ENCODE measurements around the gene SDC4. TPM values are rescaled to one million over a fixed set of nuclear protein-coding genes. Genes with fewer than 3 reads are reported as not detected.
A peak's percentile ranks its signal among the peaks of the same experiment; 100 is the strongest.

Gene SDC4
- total RNA-seq, 1 donor from 2014 or later = 76.9 TPM

DNA sequence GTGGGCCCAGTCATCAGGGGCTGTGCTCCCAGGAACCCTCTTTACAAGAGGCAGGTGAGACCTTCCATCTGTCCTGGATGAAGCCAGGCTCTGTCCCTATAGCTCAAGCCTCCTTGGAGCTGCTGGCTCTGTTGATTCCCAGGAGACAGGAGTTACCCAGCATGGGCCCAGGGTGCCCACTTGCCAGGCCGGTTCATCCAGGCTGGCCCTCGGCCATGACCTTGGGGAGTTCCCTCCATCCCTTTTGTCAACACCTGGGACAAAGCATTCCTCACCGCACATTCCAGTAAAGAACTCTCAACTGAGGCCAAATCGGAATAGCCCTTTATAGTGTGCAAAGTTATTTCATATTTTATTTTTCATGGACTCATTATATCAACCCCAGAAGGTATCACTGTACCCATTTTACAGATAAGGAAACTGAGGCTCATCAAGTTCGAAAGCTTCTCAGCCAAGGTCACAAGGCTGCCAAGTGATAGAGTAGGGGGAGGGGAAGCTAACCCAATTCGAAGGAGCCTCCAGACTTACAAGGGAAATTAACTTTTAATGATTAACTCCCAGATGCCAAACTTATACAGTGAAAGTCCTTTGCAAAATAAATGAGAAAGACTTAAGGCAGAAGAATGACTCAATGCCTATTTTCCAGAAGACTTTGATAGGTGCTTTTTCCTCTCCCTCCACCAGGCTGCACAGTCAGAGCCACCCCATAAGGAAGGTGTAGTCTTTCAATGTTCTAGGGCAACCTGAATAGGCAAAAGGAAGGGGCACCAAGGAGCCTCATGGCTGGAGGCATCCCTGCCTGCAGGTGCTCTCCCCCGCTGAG is 18.5 kb downstream of the SDC4 start:
- no peak for ATAC-seq
- intact Hi-C loops (cut with micrococcal nuclease) = loop anchor here (10.0 kb wide), 1 partner anchor 445 kb away; no protein-coding TSS in a partner anchor
- DNase-seq = no peak

DNA sequence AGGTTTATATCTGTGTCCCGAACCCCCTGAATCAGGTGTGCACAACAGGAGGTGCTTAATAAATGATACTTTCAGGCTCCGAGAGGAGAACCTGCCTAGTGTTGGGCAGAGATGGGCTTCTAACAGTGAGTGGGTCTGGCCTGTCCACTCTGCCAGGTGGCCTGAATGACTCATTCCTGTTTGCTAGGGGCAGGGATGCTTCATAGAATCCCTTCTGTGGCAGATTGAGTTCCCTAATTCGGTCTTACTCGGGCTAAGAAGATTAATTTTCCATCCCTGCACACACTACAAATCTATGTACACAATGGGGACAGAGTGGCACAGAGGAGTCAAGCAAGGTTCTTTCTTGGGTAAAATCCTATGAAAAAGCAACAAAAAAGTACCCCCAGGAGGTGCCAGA is 19.8 kb downstream of the SDC4 start:
- DNase-seq = no peak
- ATAC-seq = no peak
- intact Hi-C loops (cut with micrococcal nuclease) = loop anchor here (10.0 kb wide), 1 partner anchor 446 kb away; no protein-coding TSS in a partner anchor

DNA sequence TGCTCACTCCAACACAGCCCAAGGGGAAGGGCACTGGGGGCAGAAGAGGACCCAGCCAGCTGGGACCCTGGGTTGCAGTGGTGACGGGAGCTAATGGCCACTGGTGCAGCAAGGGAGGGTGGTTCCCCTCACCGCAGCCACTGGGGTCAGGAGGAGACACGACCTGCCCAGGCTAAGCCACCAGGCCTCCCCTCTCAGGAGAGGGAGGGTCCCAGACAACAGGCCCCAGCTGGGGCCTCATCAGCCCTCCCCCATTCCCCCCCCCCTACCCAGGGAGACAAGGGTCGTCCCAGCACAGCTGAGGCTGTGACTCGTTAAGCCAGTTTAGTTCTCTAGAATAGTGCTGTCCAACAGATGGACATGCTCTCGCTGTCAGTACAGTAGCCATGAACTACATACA is 22.9 kb downstream of the SDC4 start:
- intact Hi-C loops (cut with micrococcal nuclease) = loop anchor here (10.0 kb wide), 1 partner anchor 449 kb away; no protein-coding TSS in a partner anchor
- no peak for ATAC-seq
- no peak for DNase-seq

DNA sequence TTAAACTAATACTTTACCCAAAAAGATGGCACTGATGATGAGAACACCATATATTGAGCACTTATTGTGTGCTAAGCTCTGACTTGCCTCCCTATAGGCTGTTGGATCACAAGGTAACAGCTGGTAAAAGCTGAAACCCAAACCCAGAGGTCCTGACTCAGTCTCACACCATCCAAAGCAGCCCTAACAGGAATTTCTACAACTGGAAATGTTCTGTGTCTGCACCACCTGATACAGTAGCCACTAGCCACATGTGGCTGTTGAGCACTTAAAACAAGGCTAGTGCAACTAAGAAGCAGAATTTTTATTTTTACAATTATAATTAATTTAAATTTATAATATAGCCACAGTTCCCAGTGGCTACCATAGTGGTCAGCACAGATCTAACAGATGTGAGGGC is 24.5 kb downstream of the SDC4 start:
- ATAC-seq (no peak), DNase-seq (no peak)
- intact Hi-C loops (cut with micrococcal nuclease) = loop anchor here (5.0 to 10.0 kb wide), 2 partner anchors 114 to 451 kb away; no protein-coding TSS in a partner anchor

DNA sequence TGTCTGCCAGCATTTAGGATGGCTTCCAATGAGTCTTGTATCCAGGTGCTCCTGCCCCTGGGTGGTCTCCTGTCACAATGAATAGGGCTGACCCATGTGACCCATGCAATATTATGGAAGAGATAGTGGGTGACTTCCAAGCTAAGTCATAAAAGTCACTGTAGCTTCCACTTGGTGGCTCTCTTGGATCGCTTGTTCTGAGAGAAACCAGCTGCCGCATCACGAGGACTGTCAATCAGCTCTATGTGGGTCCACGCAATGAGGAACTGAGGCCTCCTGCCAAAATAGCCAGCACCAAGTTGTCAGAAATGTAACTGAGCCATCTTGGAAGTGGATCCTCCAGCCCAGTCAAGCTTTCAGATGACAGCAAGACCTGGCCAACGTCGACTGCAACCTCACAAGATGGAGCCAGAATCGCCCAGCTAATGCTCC is 25.3 kb downstream of the SDC4 start:
- DNase-seq (peak; percentile 53), ATAC-seq (peak; percentile 80)
- intact Hi-C loops (cut with micrococcal nuclease) = loop anchor here (5.0 to 10.0 kb wide), 2 partner anchors 114 to 452 kb away; no protein-coding TSS in a partner anchor

DNA sequence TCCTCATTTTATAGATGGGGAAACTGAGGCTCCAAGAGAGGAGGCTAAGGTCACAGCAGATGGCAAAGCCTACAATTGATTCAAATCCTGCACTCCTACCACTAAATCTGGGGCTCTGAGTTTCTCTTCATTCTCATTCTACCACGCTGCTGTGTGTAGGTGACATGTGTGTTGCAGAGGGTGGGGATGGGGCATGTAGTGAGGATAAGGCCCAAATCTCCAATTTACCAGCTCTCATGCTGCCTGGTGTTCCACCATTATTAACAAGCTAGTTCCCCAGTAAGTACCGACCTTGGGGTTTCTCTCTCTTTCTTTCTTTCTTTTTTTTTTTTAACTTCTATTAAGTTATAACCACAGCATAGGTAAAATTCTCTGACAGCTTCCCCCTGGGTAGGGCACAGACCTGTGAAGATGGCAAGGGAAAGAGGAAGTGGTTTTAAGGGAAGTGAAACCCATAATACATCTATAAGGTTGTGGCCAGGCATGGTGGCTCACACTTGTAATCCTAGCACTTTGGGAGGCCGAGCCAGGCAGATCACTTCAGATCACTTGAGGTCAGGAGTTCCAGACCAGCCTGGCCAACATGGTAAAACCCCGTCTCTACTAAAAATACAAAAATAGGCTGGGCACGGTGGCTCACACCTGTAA is 27.2 kb downstream of the SDC4 start:
- no peak for DNase-seq
- intact Hi-C loops (cut with micrococcal nuclease) = loop anchor here (5.0 to 10.0 kb wide), 2 partner anchors 116 to 454 kb away; no protein-coding TSS in a partner anchor
- no peak for ATAC-seq

DNA sequence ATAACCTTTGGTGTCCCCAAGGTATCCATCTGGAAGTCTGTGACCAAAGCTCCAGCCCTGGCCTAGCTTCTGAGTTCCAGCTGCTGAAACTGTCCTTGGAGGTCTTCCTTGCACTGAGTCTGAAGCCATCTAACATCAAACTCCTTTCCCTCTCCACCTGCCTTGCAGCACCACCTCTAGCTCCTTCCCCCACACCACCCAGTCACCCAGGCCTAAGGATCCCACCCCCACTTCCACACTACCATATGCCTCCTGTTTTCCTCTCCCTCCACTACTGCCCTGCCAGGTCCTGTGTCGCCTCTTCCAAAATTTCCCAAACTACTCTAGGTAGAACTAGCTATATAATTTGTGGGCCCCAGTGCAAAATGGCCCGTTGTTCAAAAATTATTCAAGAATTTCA is 29.3 kb downstream of the SDC4 start:
- ATAC-seq (no peak), DNase-seq (no peak)
- intact Hi-C loops (cut with micrococcal nuclease) = no loop called here

DNA sequence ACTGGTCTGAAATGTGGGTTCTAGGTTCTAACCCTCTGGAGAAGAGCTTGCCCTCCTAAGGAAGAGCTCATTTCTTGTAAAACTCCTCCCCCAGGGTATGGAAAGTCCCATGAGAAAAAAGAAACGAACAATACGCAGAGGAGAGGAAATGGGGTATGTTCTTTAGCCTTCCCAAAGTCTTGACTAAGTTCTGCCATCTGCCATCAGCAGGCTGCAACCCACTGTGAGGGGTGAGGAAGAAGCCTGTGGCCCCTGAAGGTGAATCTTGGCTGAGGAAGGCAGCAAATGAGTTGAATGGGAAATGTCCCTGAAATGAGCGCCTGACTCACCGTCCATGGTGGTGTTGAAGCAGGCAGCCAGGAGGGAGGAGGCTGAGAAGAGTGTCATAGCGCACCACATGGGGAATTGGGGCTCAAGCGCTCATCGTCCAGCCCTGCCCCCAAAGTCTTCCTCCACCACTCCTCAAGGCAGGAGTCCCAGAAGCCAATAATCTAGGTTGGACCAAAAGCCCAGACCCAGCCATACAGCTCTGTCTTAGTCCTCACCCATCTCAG is 29.8 kb downstream of the SDC4 start:
- intact Hi-C loops (cut with micrococcal nuclease) = no loop called here
- ATAC-seq = no peak
- no peak for DNase-seq

DNA sequence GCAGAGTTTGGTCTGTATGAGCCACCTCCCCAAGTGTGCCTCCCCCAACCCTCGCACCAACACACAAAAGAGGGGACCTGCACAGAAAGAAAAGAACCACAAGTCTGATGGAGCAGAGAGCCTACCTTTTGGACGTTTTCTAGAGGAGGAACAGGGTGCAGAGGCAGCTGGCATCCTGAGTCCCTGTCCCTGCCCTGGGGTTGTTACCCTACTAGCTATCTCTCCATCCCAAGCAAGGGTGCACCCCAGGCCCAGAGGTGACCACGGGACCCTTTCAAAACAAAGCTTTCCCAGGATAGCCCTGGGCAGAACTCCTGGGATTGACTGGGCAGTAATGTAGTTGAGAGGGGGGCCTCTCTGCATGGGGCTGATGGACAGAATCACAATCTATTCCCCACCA is 30.4 kb downstream of the SDC4 start:
- DNase-seq (no peak), ATAC-seq (no peak)
- intact Hi-C loops (cut with micrococcal nuclease) = no loop called here

DNA sequence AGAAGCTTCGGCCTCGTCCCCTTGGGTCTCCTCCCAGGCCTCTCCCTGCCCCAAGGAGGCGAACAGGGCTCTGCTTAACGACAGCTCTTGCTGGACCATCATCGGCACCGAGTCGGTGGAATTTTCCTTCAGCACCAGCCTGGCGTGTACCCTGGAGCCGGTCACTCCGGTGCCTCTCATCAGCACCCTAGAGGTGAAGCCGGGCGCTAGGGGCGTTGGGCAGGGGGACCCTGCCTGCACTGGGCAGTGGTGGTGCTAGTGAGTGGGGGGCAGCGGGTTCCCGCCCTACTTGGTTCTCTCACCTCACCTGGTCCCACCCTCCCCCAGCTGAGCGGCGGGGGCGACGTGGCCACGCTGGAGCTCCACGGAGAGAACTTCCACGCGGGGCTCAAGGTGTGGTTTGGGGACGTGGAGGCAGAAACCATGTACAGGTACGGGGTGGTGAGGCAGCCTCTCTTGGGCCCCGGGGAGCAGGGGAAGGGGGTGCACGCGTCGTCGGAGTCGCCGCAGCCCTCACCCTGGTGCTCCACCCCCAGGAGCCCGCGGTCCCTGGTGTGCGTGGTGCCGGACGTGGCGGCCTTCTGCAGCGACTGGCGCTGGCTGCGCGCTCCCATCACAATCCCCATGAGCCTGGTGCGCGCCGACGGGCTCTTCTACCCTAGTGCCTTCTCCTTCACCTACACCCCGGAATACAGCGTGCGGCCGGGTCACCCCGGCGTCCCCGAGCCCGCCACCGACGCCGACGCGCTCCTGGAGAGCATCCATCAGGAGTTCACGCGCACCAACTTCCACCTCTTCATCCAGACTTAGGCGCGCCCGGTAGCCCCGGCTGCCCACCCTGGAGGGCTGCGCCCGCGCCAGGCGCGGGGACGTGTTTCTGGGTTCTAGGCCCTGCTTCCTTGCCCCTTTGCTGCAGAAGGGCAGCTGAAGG is 31.8 kb downstream of the SDC4 start:
- intact Hi-C loops (cut with micrococcal nuclease) = no loop called here
- DNase-seq = no peak
- ATAC-seq = no peak

DNA sequence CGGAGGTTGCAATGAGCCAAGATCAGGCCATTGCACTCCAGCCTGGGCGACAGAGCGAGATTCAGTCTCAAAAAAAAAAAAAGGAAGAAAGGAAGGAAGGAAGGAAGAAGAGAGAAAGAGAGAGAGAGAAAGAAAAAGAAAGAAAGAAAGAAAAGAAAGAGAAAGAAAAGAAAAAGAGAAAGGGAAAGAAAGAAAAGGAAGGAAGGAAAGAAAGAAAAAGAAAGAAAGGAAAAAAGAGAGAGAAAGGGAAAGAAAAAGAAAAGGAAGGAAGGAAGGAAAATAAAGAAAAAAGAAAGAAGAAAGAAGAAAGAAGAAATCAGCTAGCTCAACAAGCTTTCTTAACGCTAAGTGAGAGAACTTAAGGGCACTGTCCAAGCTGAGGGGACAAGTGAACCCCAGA is 32.6 kb downstream of the SDC4 start:
- intact Hi-C loops (cut with micrococcal nuclease) = no loop called here
- ATAC-seq (no peak), DNase-seq (no peak)

DNA sequence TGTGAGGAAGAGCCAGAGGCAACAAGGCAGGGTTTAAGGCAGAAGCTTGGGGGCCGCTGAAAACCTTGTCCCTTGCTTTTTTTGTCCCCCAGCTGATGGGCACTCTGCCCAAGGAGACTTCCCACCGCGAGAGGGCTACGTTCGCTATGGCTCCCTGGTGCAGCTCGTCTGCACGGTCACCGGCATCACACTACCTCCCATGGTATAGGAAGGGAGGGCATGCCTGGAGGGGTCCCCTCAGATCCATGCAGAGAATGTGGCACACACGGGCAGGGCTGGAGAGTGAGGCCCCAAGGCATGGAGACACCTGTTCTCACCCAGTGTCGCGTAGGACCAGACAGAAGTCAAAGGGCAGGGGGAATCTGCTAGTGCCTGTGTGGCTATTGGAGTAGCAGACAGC is 34.3 kb downstream of the SDC4 start:
- DNase-seq = no peak
- intact Hi-C loops (cut with micrococcal nuclease) = no loop called here
- ATAC-seq = no peak

DNA sequence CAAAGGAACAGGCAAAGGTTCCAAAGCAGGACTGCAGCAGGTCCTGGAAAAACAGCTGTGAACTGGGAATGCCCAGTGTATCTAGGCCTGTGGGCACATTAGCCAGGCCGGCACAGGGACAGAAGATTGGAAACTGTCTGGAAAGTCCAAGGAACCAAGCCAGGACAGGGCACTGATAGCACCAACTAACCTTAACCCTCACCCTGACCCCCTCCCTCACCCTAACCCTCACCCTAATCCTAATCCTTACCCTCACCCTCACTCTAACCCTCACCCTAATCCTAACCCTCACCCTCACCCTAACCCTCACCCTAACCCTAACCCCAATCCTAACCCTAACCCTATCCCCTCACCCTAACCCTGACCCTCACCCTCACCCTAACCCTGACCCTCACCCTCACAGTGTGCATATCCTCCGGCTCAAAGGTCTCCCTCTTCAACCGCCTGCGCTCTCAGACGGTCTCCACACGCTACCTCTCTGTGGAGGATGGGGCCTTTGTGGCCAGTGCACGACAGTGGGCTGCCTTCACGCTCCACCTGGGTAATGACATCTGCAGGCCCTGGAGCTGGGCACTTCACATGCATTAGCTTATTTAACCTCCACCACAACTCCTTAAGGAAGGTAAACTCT is 35.0 kb downstream of the SDC4 start:
- ATAC-seq = no peak
- no peak for DNase-seq
- intact Hi-C loops (cut with micrococcal nuclease) = no loop called here

DNA sequence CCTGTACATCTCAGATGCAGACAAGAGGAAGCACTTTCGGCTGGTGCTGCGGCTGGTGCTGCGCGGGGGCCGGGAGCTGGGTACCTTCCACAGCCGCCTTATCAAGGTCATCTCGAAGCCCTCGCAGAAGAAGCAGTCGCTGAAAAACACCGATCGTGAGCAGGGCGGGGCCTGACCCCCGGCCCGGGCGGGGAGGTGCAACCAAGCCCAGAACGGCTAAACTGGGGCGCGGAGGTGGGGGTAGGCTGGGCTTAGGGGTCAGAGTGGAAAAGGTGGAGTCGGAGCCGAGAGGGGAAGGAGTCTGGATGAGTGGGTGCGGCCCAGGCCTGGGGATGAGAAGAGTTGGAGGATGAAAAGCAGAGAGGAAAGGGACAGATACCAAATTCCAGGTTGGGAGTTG is 36.0 kb downstream of the SDC4 start:
- no peak for DNase-seq

DNA sequence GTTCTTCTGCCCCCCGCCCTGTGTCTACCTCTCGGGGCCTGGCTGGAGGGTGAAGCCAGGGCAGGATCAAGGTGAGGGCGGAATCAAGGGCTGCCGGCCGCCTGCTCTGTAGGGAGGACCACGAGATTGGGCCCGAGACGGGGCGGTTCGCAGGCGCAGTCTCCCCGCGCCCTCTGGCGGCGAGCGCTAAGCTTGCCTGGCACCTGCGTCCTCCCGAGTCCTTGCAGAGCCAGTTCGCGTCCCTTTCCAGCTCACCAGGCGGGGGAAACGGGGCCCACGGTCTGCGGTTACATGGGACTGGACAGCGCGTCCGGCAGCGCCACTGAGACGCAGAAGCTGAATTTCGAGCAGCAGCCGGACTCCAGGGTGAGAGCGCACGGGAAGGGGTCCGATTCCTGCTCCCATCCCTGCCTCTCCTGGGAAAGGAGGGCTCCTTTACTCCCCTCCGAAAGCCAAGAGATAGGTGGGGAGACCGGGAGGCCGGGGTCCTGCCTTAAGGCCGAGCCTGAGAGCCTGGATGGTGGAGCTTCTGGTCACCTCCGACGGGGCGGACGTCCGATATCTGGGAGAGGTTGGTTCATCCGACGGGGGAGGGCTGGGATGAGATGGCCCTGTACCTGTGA is 36.5 kb downstream of the SDC4 start:
- DNase-seq (peak; percentile 75), ATAC-seq (peak; percentile 66)
- intact Hi-C loops (cut with micrococcal nuclease) = no loop called here

More for the DNA sequence above, 36.0 kb downstream of the SDC4 start:
- intact Hi-C loops (cut with micrococcal nuclease) = no loop called here
- no peak for ATAC-seq

DNA sequence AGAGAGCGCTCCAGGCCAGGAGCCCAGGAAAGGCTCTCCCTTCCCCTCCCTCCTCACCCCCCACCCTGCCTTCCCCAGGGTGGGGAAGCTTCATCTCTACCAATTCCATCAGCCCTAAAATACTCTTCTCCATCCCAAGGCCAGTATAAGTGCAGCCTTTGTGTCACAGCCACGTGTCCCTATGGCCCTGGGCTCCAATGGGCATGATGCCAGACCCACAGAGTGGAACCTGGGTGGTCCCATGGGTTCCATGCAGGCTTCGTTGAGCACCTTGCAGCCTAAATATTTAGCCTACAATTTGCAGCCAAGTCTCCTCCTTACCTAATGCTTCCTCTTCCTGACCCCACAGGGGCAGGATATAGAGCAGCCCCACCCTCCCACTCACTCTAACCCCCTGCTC is 39.1 kb downstream of the SDC4 start:
- intact Hi-C loops (cut with micrococcal nuclease) = no loop called here
- no peak for DNase-seq
- no peak for ATAC-seq

DNA sequence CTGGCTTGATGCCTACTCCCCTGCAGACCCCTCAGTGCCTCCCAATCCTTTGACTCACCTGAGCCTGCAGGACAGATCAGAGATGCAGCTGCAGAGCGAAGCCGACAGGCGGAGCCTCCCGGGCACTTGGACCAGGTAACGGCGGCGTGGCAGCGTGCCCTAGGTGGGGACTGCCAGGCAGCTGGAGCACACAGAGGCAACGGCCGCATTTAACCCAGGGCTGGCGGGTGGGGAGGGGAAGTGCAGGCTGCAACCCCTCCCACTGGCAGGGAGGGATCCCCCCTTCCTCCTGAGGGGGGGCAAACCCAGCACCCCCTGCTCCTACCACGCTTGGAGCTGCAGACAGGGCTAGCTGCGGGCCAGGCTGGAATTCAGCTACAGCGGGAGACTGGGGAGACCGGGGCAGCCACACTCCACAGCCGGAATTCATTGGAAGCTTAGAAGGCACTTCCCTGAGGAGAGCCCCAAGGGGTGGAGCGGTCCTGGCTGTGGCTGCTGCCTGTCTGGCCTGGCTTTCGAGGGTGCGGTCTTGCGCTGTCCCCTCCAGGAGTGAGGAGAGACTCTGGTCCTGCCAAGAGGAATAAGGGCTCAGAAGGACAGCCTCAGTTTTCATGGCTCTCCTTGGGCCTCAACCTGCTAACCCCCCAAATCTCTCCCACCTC is 40.0 kb downstream of the SDC4 start, which contains the start of gene MATN4:
TSS of gene MATN4 (minus strand) at position 183 of the 662 bp plus-strand sequence. CDS start 2,717 bp downstream, outside the sequence.
- peak; percentile 63 for DNase-seq
- intact Hi-C loops (cut with micrococcal nuclease) = no loop called here
- peak; percentile 63 for ATAC-seq

Measured in left ventricle myocardium superior (tissue), 1 donor.